Mammary epithelial cell (primary cell): ENCODE data around the gene LYSMD1.

Experiments used
- EZH2 ChIP-seq: IDR thresholded peaks from 2 replicates; pipeline ENCODE4 v1.6.1; 2012; ENCODE audit warnings: low read length, inconsistent platforms, borderline replicate concordance
- TF ChIP-seq, protein P1 (sequence below), 2 donors: IDR thresholded peaks in 1 of 2; conservative IDR thresholded peaks in 1 of 2; 2 replicates each; pipeline ENCODE4 v1.5.1; 2011 to 2012; ENCODE audit warnings: inconsistent platforms in 2 of 2, low read length in 2 of 2, mild to moderate bottlenecking in 2 of 2, control low read depth in 1 of 2, low read depth in 1 of 2; ENCODE audit not compliant: insufficient read depth in 1 of 2; ENCODE audit errors: extremely low read depth in 1 of 2

GRCh38 chr1:151146412-151147131 is 19.1 kb downstream of the LYSMD1 start, which contains the start of gene SEMA6C:
- TF ChIP-seq, protein P1, sequence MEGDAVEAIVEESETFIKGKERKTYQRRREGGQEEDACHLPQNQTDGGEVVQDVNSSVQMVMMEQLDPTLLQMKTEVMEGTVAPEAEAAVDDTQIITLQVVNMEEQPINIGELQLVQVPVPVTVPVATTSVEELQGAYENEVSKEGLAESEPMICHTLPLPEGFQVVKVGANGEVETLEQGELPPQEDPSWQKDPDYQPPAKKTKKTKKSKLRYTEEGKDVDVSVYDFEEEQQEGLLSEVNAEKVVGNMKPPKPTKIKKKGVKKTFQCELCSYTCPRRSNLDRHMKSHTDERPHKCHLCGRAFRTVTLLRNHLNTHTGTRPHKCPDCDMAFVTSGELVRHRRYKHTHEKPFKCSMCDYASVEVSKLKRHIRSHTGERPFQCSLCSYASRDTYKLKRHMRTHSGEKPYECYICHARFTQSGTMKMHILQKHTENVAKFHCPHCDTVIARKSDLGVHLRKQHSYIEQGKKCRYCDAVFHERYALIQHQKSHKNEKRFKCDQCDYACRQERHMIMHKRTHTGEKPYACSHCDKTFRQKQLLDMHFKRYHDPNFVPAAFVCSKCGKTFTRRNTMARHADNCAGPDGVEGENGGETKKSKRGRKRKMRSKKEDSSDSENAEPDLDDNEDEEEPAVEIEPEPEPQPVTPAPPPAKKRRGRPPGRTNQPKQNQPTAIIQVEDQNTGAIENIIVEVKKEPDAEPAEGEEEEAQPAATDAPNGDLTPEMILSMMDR (conservative IDR thresholded peaks at IDR 0.05 in 1 of 2, IDR thresholded peaks at IDR 0.05 in 1 of 2; ENCODE audit: extremely low read depth in 1 of 2, insufficient read depth in 1 of 2, low read depth in 1 of 2, low read length in 2 of 2), result no peak
- no peak for TF ChIP-seq EZH2
